Mammary epithelial cell (primary cell): ENCODE measurements around the gene NEDD9.

ENCODE experiments used
- EZH2 ChIP-seq: IDR thresholded peaks from 2 replicates; pipeline ENCODE4 v1.6.1; 2012; ENCODE audit warnings: low read length, inconsistent platforms, borderline replicate concordance
- TF ChIP-seq, protein P1 (sequence below), 2 donors: IDR thresholded peaks in 1 of 2; conservative IDR thresholded peaks in 1 of 2; 2 replicates each; pipeline ENCODE4 v1.5.1; 2011 to 2012; ENCODE audit warnings: inconsistent platforms in 2 of 2, low read length in 2 of 2, mild to moderate bottlenecking in 2 of 2, control low read depth in 1 of 2, low read depth in 1 of 2; ENCODE audit not compliant: insufficient read depth in 1 of 2; ENCODE audit errors: extremely low read depth in 1 of 2

DNA sequence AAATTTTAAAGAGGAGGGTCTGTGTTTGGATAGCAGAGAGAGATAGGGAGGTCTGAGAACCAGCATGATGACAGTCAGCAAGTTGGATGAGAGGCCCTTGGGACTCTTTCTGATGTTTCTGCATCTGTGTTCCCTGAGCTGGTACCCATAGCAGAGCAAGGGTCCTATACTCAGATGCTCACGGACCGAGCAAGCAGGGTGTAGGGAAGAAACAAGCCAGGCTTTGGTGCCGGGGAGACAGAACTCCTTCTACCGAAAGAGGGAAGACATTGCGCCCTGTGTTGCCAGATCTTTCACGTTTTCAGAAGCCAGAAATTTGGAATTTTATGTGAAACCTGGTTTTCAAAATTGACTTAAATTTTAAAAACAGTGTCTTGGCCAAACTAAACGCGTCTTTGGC, 34.6 kb downstream of the NEDD9 start:
- TF ChIP-seq, protein P1, sequence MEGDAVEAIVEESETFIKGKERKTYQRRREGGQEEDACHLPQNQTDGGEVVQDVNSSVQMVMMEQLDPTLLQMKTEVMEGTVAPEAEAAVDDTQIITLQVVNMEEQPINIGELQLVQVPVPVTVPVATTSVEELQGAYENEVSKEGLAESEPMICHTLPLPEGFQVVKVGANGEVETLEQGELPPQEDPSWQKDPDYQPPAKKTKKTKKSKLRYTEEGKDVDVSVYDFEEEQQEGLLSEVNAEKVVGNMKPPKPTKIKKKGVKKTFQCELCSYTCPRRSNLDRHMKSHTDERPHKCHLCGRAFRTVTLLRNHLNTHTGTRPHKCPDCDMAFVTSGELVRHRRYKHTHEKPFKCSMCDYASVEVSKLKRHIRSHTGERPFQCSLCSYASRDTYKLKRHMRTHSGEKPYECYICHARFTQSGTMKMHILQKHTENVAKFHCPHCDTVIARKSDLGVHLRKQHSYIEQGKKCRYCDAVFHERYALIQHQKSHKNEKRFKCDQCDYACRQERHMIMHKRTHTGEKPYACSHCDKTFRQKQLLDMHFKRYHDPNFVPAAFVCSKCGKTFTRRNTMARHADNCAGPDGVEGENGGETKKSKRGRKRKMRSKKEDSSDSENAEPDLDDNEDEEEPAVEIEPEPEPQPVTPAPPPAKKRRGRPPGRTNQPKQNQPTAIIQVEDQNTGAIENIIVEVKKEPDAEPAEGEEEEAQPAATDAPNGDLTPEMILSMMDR (conservative IDR thresholded peaks at IDR 0.05 in 1 of 2, IDR thresholded peaks at IDR 0.05 in 1 of 2; ENCODE audit: extremely low read depth in 1 of 2, insufficient read depth in 1 of 2, low read depth in 1 of 2, low read length in 2 of 2) = no peak
- TF ChIP-seq EZH2 = no peak
